D721Med (cell line): ENCODE data around the gene KIF1B.

ENCODE experiments used
- DNase-seq: peaks from one replicate; pipeline ENCODE4 v3.0.0; 2011; ENCODE audit warnings: low spot score; ENCODE audit not compliant: insufficient read length
- FAIRE-seq: peaks from 2 replicates; lab custom pipeline; 2011; peaks lifted over from hg19 to GRCh38; lab: Jason Lieb, UNC
- CTCF ChIP-seq: IDR thresholded peaks from 2 replicates; pipeline ENCODE4 v1.5.1; 2012; ENCODE audit warnings: mild to moderate bottlenecking, control low read depth; ENCODE audit not compliant: insufficient read depth; ENCODE audit errors: missing control alignments

KIF1B gene

DNA sequence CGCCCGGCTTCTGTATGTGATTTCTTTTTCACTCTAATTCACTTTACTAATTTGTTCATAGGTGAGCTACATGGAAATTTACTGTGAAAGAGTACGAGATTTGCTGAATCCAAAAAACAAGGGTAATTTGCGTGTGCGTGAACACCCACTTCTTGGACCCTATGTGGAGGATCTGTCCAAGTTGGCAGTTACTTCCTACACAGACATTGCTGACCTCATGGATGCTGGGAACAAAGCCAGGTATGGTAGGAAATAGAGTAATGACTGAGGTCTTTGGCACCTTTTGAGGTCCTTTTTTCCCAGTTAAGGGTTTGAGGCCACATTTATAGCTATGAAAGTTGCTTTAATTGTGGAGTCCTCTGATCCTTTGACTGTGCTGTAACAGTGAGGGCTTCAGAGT lies 56.9 kb downstream of the KIF1B start:
- no peak for FAIRE-seq
- no peak for TF ChIP-seq CTCF
- no peak for DNase-seq

DNA sequence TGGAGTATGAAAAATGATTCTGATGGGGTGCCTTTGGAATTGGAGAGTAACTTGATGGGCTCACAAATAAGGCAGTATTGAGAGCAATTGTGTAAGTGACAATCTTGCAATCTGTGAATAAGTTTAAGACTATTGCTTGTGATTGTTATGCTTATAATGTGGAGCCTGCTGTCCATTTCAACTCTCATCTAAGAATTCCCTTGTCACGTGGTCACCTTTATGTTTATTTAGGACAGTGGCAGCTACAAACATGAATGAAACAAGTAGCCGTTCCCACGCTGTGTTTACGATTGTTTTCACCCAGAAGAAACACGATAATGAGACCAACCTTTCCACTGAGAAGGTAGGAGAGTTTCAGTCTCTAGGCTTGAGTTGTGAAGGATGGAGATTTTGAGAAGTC lies 57.6 kb downstream of the KIF1B start:
- no peak for FAIRE-seq
- no peak for DNase-seq
- TF ChIP-seq CTCF: no peak

DNA sequence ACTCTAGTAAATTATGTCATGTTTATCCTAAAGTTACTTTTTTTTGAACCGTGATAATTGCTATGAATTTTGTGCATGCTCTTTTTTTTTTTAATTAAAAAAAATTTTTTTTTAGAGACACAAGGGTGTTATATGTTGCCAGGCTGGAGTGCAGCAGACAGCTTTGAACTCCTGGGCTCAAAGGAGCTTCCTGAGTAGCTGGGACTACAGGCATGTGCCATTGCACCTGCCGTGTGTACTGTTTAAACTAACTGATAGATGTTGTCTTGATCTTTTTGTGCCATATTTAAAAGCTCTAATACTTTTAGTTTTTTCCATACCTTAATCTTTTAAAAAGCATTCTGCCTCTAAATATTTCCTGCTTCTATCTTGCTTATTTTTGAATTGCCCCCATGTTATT lies 60.7 kb downstream of the KIF1B start:
- no peak for TF ChIP-seq CTCF
- DNase-seq: no peak
- no peak for FAIRE-seq

GRCh38 chr1:10271869-10272268 lies 61.5 kb downstream of the KIF1B start:
- FAIRE-seq (no peak), DNase-seq (no peak)
- no peak for TF ChIP-seq CTCF

DNA sequence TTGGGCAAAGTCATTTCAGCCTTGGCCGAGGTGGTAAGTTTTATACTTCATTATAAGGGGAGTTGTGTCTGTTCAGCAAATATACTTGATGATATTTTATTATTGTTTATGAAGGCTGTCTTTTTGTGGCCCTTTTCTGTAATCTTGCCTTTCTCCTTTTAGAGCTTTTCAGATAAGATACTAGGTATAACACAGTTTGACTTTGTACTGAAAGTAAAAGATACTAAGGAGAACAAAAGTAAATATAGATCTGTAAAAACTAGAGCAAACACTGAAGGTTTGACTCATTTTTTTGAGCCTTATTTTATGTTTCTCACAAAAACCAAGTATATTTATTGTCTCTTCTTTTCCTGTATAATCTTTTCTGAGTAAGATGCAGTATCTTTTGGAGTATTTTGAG lies 61.9 kb downstream of the KIF1B start:
- no peak for TF ChIP-seq CTCF
- DNase-seq (no peak), FAIRE-seq (no peak)

GRCh38 chr1:10278880-10279279 lies 68.5 kb downstream of the KIF1B start:
- DNase-seq (no peak), FAIRE-seq (no peak)
- TF ChIP-seq CTCF: no peak

DNA sequence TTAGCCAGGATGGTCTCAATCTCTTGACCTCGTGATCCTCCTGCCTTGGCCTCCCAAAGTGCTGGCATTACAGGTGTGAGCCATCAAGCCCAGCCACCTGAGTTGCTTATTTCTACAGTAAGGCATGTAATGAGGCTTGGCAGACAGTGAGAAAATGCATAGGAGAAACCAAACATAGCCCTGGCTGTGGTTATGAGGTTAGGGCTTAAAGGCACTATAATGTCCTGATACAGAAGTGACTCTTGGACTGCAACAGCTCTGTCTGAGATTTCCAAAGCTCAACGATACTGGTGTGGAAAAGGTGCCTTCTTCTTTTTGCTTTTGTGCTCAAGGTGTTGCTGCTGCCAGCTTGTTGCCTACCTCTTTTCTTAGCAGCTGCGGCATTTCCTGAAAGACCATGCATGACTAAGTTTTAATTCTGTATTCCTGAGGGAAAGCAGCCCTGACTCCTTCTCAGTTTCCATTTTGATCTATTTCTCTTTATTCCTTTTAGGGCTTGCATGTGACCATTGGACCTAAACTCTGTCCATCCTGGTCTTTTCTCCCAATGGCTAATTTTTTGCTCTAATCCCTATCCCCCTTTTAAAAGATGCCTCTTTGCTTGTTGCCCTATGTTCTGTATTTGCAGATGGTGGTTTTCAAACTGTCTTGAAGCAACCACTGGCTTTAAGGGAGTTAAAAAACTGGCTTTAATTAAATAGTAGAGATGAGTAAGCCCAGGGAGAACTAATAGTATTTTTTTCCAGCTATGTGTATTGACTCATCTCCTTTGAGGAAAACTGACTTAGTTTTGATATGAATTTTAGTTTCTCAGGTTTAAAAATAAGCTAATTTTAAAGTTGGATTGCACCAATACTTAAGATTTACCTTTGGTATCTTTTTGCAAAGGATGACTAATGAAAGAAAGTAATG lies 70.3 kb downstream of the KIF1B start:
- FAIRE-seq (no peak), DNase-seq (no peak)
- no peak for TF ChIP-seq CTCF
